ENCODE measurements around the gene ZNF90.

DNA sequence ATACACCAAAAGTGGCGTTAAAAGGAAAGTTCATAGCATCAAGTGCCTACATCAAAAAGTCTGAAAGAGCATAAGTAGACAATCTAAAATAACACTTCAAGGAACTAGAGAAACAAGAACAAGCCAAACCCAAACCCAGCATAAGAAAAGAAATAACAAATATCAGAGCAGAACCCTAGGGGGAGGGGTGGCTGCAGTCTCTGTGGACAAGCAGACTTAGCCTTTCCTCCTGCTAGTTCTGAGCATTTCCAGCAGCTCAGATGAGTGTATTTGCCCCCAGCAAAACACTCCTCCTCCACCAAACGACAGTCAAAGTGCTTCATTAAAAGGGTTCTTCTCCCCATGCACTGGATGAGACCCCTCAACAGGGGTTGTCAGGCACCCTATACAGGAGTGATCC, 7.1 kb upstream of the ZNF90 start:
- TF ChIP-seq, protein P1, sequence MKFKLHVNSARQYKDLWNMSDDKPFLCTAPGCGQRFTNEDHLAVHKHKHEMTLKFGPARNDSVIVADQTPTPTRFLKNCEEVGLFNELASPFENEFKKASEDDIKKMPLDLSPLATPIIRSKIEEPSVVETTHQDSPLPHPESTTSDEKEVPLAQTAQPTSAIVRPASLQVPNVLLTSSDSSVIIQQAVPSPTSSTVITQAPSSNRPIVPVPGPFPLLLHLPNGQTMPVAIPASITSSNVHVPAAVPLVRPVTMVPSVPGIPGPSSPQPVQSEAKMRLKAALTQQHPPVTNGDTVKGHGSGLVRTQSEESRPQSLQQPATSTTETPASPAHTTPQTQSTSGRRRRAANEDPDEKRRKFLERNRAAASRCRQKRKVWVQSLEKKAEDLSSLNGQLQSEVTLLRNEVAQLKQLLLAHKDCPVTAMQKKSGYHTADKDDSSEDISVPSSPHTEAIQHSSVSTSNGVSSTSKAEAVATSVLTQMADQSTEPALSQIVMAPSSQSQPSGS (CRISPR knock-in tag; IDR thresholded peaks at IDR 0.05; ENCODE audit: borderline replicate concordance, low read depth), result no peak
- TF ChIP-seq CBFB (CRISPR knock-in tag; IDR thresholded peaks at IDR 0.05; ENCODE audit: low read depth) (no peak), CTCF (IDR thresholded peaks at IDR 0.05) (no peak), SP1 (CRISPR knock-in tag; conservative IDR thresholded peaks at IDR 0.05) (no peak), ZNF232 (CRISPR knock-in tag; IDR thresholded peaks at IDR 0.05) (no peak), ZNF219 (CRISPR knock-in tag; IDR thresholded peaks at IDR 0.05; ENCODE audit: borderline replicate concordance) (no peak), ZNF423 (CRISPR knock-in tag; IDR thresholded peaks at IDR 0.05) (no peak), MXD4 (CRISPR knock-in tag; IDR thresholded peaks at IDR 0.05; ENCODE audit: borderline replicate concordance) (no peak), ZBTB21 (CRISPR knock-in tag; IDR thresholded peaks at IDR 0.05; ENCODE audit: borderline replicate concordance) (no peak), JUN (CRISPR knock-in tag; IDR thresholded peaks at IDR 0.05) (no peak), FOXJ3 (CRISPR knock-in tag; IDR thresholded peaks at IDR 0.05; ENCODE audit: borderline replicate concordance) (no peak), RELA (CRISPR knock-in tag; IDR thresholded peaks at IDR 0.05; ENCODE audit: borderline replicate concordance) (no peak)
- TF ChIP-seq, protein P2, sequence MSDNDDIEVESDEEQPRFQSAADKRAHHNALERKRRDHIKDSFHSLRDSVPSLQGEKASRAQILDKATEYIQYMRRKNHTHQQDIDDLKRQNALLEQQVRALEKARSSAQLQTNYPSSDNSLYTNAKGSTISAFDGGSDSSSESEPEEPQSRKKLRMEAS (CRISPR knock-in tag; IDR thresholded peaks at IDR 0.05), result no peak
- TF ChIP-seq, protein P3, sequence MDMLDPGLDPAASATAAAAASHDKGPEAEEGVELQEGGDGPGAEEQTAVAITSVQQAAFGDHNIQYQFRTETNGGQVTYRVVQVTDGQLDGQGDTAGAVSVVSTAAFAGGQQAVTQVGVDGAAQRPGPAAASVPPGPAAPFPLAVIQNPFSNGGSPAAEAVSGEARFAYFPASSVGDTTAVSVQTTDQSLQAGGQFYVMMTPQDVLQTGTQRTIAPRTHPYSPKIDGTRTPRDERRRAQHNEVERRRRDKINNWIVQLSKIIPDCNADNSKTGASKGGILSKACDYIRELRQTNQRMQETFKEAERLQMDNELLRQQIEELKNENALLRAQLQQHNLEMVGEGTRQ (CRISPR knock-in tag; IDR thresholded peaks at IDR 0.05), result no peak
